Mammary epithelial cell (primary cell): ENCODE measurements around the gene FAM72D.
"Not testable (repeated sequence)": the region's sequence is repeated elsewhere in the genome, so short reads cannot be mapped to it uniquely, and the experiment has no call there.

Experiments
- EZH2 ChIP-seq: IDR thresholded peaks from 2 replicates; pipeline ENCODE4 v1.6.1; 2012; ENCODE audit warnings: low read length, inconsistent platforms, borderline replicate concordance
- TF ChIP-seq, protein P1 (sequence below), 2 donors: IDR thresholded peaks in 1 of 2; conservative IDR thresholded peaks in 1 of 2; 2 replicates each; pipeline ENCODE4 v1.5.1; 2011 to 2012; ENCODE audit warnings: inconsistent platforms in 2 of 2, low read length in 2 of 2, mild to moderate bottlenecking in 2 of 2, control low read depth in 1 of 2, low read depth in 1 of 2; ENCODE audit not compliant: insufficient read depth in 1 of 2; ENCODE audit errors: extremely low read depth in 1 of 2

DNA sequence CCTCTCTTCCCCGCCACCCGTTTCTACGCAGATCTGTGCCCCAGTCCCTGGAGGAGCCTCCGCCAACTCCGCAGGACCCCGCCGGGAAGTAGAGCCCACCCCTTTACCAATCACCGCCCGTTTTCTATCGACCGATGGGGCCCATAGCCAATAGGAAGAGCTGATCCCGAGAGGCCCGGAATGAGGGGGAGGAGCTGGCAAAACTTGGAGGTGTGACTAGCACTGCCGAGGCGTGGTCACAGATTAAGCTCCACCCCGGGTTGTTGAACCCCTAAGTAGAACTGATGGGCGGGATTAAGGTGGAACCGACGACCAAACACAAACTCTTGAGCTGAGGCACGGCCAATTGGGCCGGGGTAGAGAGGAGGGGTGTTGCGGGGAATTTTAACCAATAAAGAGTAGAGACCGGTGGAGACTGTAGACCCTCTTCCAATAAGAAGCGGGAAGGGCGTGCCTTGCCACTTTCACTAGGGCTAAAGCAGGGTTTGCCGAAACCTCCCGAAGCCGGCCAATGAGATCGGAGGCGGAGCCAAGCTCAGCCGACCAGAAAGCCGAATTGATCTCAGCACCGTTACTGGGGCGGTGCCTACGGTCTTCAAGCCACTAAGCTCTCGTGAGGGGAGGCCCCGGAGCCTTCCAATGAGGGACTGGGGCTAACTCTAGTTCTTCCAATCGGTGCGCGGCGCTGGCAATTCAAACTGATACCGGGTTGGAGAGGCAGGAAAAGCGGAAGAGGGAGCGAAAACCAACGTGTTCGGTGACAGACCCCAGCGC is at the start of gene FAM72D, which contains the start of gene SRGAP2B:
- TF ChIP-seq, protein P1, sequence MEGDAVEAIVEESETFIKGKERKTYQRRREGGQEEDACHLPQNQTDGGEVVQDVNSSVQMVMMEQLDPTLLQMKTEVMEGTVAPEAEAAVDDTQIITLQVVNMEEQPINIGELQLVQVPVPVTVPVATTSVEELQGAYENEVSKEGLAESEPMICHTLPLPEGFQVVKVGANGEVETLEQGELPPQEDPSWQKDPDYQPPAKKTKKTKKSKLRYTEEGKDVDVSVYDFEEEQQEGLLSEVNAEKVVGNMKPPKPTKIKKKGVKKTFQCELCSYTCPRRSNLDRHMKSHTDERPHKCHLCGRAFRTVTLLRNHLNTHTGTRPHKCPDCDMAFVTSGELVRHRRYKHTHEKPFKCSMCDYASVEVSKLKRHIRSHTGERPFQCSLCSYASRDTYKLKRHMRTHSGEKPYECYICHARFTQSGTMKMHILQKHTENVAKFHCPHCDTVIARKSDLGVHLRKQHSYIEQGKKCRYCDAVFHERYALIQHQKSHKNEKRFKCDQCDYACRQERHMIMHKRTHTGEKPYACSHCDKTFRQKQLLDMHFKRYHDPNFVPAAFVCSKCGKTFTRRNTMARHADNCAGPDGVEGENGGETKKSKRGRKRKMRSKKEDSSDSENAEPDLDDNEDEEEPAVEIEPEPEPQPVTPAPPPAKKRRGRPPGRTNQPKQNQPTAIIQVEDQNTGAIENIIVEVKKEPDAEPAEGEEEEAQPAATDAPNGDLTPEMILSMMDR (conservative IDR thresholded peaks at IDR 0.05 in 1 of 2, IDR thresholded peaks at IDR 0.05 in 1 of 2; ENCODE audit: extremely low read depth in 1 of 2, insufficient read depth in 1 of 2, low read depth in 1 of 2, low read length in 2 of 2): not testable (repeated sequence)
- not testable (repeated sequence) for TF ChIP-seq EZH2
